Eye (tissue), 1 donor: ENCODE data around the gene PPP2R5C.
"Not testable (repeated sequence)": the region's sequence is repeated elsewhere in the genome, so short reads cannot be mapped to it uniquely, and the experiment has no call there.

Source experiments
- DNase-seq: peaks from one replicate; pipeline ENCODE4 v3.0.0-alpha.2; 2015

Gene PPP2R5C

GRCh38 chr14:101956179-101956885 is 194.8 kb downstream of the PPP2R5C start:
- no peak for DNase-seq

- DNase-seq, result no peak
Observed at GRCh38 chr14:101957406-101958234, 196.1 kb downstream of the PPP2R5C start.

GRCh38 chr14:101958418-101959180 is 197.1 kb downstream of the PPP2R5C start:
- DNase-seq, result no peak

GRCh38 chr14:101959277-101959676 is 197.8 kb downstream of the PPP2R5C start:
- no peak for DNase-seq

- DNase-seq, result peak; percentile 50
Observed at GRCh38 chr14:101960225-101960624, 198.7 kb downstream of the PPP2R5C start.

GRCh38 chr14:101961011-101961721 is 199.7 kb downstream of the PPP2R5C start:
- peak; percentile 90 for DNase-seq

GRCh38 chr14:101961746-101962502 is 200.4 kb downstream of the PPP2R5C start:
- no peak for DNase-seq

- DNase-seq, result peak; percentile 50
Observed at GRCh38 chr14:101962503-101962874, 201.0 kb downstream of the PPP2R5C start.

GRCh38 chr14:101963052-101963451 is 201.5 kb downstream of the PPP2R5C start:
- no peak for DNase-seq

GRCh38 chr14:101963656-101964296 is 202.3 kb downstream of the PPP2R5C start:
- DNase-seq, result no peak

- peak; percentile 96 for DNase-seq
Observed at GRCh38 chr14:101964297-101965180, 203.0 kb downstream of the PPP2R5C start, which contains the start of gene DYNC1H1. Gene DYNC1H1 (plus strand): TSS chr14:101964573. CDS start chr14:101964692, 119 bp downstream.

GRCh38 chr14:101965181-101965544 is 203.7 kb downstream of the PPP2R5C start:
- peak; percentile 82 for DNase-seq

GRCh38 chr14:101965770-101966722 is 204.5 kb downstream of the PPP2R5C start:
- DNase-seq, result peak; percentile 54

- no peak for DNase-seq
Observed at GRCh38 chr14:101966742-101967141, 205.2 kb downstream of the PPP2R5C start.

GRCh38 chr14:101968186-101968585 is 206.7 kb downstream of the PPP2R5C start:
- DNase-seq, result no peak

- no peak for DNase-seq
Observed at GRCh38 chr14:101969481-101969880, 208.0 kb downstream of the PPP2R5C start.

GRCh38 chr14:101970830-101971400 is 209.4 kb downstream of the PPP2R5C start:
- DNase-seq, result no peak

GRCh38 chr14:101971458-101971857 is 209.9 kb downstream of the PPP2R5C start:
- not testable (repeated sequence) for DNase-seq
